ENCODE data around the gene TIMP3. TPM values are rescaled to one million over a fixed set of nuclear protein-coding genes. Genes with fewer than 3 reads are reported as not detected.

The TIMP3 gene
- polyA plus RNA-seq, 3 donors, result not detected

DNA sequence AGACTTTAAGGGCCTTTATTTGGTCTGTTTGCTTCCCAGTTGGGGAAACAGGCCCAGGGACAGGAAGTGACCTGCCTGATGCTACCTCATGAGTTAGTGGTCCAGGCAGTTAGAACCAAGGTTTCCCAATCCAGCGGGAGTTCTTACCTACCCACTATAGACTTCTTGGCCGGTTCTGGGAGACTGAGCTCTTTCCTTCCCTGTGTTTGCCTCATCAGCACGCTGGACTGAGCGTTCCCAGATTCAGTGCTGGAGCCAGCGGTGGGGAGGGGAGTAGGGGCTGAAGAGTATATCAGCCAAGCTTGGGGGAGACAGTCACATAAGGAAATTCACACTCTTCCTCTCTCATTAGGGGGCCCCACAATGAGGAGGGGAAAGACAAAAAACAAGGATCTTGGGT lies 27.1 kb downstream of the TIMP3 start:
- Histone ChIP-seq H3K4me2 (replicated peaks; ENCODE audit: extremely low read depth, low read length, poor library complexity, severe bottlenecking) (no peak overlapping the region), H3K79me2 (ENCODE audit: insufficient read depth, low read length) (no peaks in the 10 kb centered on the region), H3K36me3 (replicated peaks in 1 of 2; ENCODE audit: control insufficient read depth in 1 of 2, insufficient read depth in 2 of 2, low read length in 2 of 2) (no peaks in the 10 kb centered on the region), H3K27me3 (ENCODE audit: control insufficient read depth in 2 of 2, insufficient read depth in 2 of 2, low read length in 2 of 2) (no peaks in the 10 kb centered on the region), H3K27ac (ENCODE audit: low read depth in 1 of 2, low read length in 2 of 2) (no peak overlapping the region), H4K20me1 (ENCODE audit: insufficient read depth, low read length) (no peaks in the 10 kb centered on the region), H3K9ac (ENCODE audit: insufficient read depth, low read length, poor library complexity, severe bottlenecking) (no peak overlapping the region), H3K9me3 (replicated peaks in 1 of 2; ENCODE audit: control insufficient read depth in 1 of 2, insufficient read depth in 1 of 2, low read length in 2 of 2) (no peaks in the 10 kb centered on the region), H3K4me3 (replicated peaks in 1 of 3; ENCODE audit: low read depth in 2 of 3, low read length in 3 of 3) (no peak overlapping the region), H3K4me1 (ENCODE audit: control insufficient read depth in 1 of 2, insufficient read depth in 2 of 2, low read length in 2 of 2) (no peaks in the 10 kb centered on the region), H2AFZ (ENCODE audit: insufficient read depth, low read depth, low read length, poor library complexity, severe bottlenecking) (no peak overlapping the region)
- Mint-ChIP-seq H3K4me1 (no peaks in the 10 kb centered on the region), H3K4me3 (no peak overlapping the region), H3K27me3 (ENCODE audit: low read depth in 3 of 3) (peaks cover 3 to 4% (median 3%) of the 10 kb centered on the region in 3 donors), H3K36me3 (no peaks in the 10 kb centered on the region), H3K9me3 (no peaks in the 10 kb centered on the region), H3K27ac (no peak overlapping the region)
- WGBS (ENCODE audit: insufficient coverage), result 100% methylated on average over 2 of the region's 5 CpGs
- TF ChIP-seq, protein P1, sequence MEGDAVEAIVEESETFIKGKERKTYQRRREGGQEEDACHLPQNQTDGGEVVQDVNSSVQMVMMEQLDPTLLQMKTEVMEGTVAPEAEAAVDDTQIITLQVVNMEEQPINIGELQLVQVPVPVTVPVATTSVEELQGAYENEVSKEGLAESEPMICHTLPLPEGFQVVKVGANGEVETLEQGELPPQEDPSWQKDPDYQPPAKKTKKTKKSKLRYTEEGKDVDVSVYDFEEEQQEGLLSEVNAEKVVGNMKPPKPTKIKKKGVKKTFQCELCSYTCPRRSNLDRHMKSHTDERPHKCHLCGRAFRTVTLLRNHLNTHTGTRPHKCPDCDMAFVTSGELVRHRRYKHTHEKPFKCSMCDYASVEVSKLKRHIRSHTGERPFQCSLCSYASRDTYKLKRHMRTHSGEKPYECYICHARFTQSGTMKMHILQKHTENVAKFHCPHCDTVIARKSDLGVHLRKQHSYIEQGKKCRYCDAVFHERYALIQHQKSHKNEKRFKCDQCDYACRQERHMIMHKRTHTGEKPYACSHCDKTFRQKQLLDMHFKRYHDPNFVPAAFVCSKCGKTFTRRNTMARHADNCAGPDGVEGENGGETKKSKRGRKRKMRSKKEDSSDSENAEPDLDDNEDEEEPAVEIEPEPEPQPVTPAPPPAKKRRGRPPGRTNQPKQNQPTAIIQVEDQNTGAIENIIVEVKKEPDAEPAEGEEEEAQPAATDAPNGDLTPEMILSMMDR (IDR thresholded peaks at IDR 0.05), result no peak
- intact Hi-C loops (cut with micrococcal nuclease), result no loop called here
- no peak for DNase-seq

DNA sequence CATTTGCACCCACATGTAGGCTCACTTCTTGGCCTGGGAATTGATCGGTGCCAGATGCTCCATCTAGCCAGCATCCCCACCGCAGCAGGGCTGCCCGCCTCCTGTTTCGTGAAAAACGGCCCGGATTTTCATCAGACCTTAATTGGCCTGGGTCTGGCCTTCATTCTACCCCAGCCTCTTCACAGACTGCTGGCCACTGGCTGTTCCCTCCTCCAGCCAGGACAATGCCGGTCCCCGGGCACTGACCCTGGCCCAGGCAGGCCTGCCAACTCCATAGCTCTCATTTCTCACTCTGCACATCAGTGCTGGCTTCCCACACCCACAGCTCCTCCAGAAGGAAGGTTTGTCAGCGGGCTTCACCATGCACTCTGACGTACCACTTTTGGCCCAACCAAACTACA lies 27.9 kb downstream of the TIMP3 start:
- Histone ChIP-seq H3K9ac (ENCODE audit: insufficient read depth, low read length, poor library complexity, severe bottlenecking) (no peak overlapping the region), H3K4me3 (replicated peaks in 1 of 3; ENCODE audit: low read depth in 2 of 3, low read length in 3 of 3) (no peak overlapping the region), H3K27ac (ENCODE audit: low read depth in 1 of 2, low read length in 2 of 2) (no peak overlapping the region), H3K4me2 (replicated peaks; ENCODE audit: extremely low read depth, low read length, poor library complexity, severe bottlenecking) (no peak overlapping the region), H2AFZ (ENCODE audit: insufficient read depth, low read depth, low read length, poor library complexity, severe bottlenecking) (no peak overlapping the region), H3K4me1 (ENCODE audit: control insufficient read depth in 1 of 2, insufficient read depth in 2 of 2, low read length in 2 of 2) (no peaks in the 10 kb centered on the region), H3K27me3 (ENCODE audit: control insufficient read depth in 2 of 2, insufficient read depth in 2 of 2, low read length in 2 of 2) (no peaks in the 10 kb centered on the region), H4K20me1 (ENCODE audit: insufficient read depth, low read length) (no peaks in the 10 kb centered on the region), H3K79me2 (ENCODE audit: insufficient read depth, low read length) (no peaks in the 10 kb centered on the region), H3K9me3 (replicated peaks in 1 of 2; ENCODE audit: control insufficient read depth in 1 of 2, insufficient read depth in 1 of 2, low read length in 2 of 2) (no peaks in the 10 kb centered on the region), H3K36me3 (replicated peaks in 1 of 2; ENCODE audit: control insufficient read depth in 1 of 2, insufficient read depth in 2 of 2, low read length in 2 of 2) (no peaks in the 10 kb centered on the region)
- Mint-ChIP-seq H3K4me3 (no peak overlapping the region), H3K4me1 (no peaks in the 10 kb centered on the region), H3K27me3 (ENCODE audit: low read depth in 3 of 3) (peaks cover 3 to 4% (median 3%) of the 10 kb centered on the region in 3 donors), H3K9me3 (no peaks in the 10 kb centered on the region), H3K36me3 (no peaks in the 10 kb centered on the region), H3K27ac (no peak overlapping the region)
- intact Hi-C loops (cut with micrococcal nuclease), result no loop called here
- no peak for DNase-seq
- TF ChIP-seq, protein P1 (IDR thresholded peaks at IDR 0.05), result no peak
- 92% methylated on average over 10 of the region's 10 CpGs for WGBS (ENCODE audit: insufficient coverage)
